ENCODE measurements around the gene ILDR2. TPM values are rescaled to one million over a fixed set of nuclear protein-coding genes. Genes with fewer than 3 reads are reported as not detected.

Gene ILDR2
- polyA plus RNA-seq, 1 experiment: not detected

DNA sequence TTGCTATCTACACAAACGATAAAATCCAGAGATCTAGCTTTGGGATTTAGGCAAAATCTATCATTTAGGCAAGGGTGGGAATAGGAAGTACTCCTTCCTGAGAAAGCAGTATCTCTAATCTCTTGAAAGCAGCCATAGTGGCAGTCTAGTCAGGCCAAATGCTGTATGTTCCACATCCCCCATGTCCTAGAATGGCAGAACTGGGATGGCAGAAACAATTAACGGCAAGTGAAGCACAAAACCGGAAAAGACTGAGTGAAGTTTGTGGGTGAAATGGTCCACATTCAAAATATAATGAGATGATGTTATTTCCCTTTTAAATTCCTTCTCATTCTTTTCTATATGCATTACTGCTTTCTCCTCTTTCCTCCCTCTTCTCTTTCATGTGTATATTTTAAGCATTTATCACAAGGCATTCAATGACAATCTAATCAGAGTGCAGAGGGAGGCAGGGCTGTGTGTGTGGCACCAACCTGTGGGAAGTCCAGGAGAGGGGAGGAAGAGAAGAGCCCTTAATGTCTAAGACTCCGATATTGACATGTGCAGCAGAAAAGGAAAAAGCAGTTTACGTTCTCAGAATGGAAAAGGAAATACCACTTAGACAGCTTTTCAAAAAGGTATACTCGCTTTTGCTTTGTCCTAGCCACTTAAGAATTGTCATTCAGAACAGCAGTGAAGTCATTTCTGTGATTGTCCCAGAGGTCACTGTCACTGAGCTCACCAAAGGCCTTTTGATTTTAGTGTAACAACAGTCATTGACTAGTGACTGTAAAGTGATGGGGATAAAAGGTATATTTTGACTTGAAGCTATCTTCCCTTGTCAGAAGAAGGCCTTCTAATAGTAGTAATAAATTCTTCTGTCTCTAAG is 57.0 kb downstream of the ILDR2 start:
- Histone ChIP-seq H3K4me3 (ENCODE audit: low read depth, low read length) (no peak overlapping the region), H3K36me3 (ENCODE audit: control insufficient read depth, insufficient read depth, low read length) (0 out of 2 replicates have a peak, but pooled peaks cover 1% of the 10 kb centered on the region), H3K27me3 (ENCODE audit: control insufficient read depth, insufficient read depth, low read length) (peaks cover 19% of the 10 kb centered on the region)
- ChIA-PET POLR2A (no interaction called here), CTCF (interaction anchor here (0.6 to 2.0 kb wide), 2 partner anchors 141 to 187 kb away, joined by 4 to 5 read pairs; no protein-coding TSS in a partner anchor)
- DNase-seq (ENCODE audit: low read depth): no peak
- TF ChIP-seq, protein P1, sequence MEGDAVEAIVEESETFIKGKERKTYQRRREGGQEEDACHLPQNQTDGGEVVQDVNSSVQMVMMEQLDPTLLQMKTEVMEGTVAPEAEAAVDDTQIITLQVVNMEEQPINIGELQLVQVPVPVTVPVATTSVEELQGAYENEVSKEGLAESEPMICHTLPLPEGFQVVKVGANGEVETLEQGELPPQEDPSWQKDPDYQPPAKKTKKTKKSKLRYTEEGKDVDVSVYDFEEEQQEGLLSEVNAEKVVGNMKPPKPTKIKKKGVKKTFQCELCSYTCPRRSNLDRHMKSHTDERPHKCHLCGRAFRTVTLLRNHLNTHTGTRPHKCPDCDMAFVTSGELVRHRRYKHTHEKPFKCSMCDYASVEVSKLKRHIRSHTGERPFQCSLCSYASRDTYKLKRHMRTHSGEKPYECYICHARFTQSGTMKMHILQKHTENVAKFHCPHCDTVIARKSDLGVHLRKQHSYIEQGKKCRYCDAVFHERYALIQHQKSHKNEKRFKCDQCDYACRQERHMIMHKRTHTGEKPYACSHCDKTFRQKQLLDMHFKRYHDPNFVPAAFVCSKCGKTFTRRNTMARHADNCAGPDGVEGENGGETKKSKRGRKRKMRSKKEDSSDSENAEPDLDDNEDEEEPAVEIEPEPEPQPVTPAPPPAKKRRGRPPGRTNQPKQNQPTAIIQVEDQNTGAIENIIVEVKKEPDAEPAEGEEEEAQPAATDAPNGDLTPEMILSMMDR (IDR thresholded peaks at IDR 0.05; ENCODE audit: insufficient read depth, low read depth, low read length): no peak

DNA sequence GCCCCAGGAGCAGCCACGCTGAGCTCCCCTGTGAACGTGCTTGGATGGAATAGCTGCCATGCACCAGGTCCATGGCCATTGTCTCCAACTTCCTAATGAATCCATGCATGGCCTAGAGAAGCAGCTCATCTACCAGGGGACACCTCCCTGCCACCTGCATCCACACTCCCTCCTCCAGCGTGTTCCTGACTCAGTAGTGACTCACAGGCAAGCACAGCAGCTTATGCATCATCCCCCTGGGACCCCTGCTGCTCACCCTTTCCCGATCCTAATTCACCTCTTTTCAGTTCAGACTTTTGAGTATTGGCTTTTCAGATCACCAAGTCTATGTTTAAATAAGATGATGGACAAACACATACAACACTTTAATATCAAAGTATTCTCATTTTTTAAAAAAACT is 59.4 kb downstream of the ILDR2 start:
- 0 out of 2 replicates have a peak, but pooled peaks cover 1% of the 10 kb centered on the region for H3K36me3 ChIP-seq (ENCODE audit: control insufficient read depth, insufficient read depth, low read length)
- H3K27me3 ChIP-seq (ENCODE audit: control insufficient read depth, insufficient read depth, low read length): peaks cover 14% of the 10 kb centered on the region
- DNase-seq (ENCODE audit: low read depth): no peak
- CTCF ChIA-PET: interaction anchor here (0.9 to 13.2 kb wide), 3 partner anchors 10 to 142 kb away, joined by 3 to 343 read pairs (median 3); no protein-coding TSS in a partner anchor
- POLR2A ChIA-PET: no interaction called here
- TF ChIP-seq, protein P1 (IDR thresholded peaks at IDR 0.05; ENCODE audit: insufficient read depth, low read depth, low read length): no peak
- no peak overlapping the region for H3K4me3 ChIP-seq (ENCODE audit: low read depth, low read length)

DNA sequence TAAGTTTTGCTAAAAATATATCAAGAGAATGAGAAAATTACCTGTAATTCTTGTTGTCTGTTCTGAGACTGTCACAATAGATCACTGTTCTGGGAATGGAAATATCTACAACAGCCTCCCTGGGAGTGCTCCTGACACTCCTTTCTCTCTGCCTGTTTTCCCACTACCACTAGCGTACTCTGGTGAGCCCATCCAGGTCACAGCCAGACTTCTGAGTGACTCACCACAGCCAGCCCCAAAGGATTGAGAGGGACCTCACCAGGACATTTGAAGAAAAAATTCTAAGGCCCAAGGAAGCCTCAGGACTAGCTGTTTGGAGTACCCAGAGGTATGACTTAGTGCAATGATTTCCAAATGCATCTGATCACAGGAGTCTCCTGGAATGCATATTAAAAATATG is 60.3 kb downstream of the ILDR2 start:
- Histone ChIP-seq H3K27me3 (ENCODE audit: control insufficient read depth, insufficient read depth, low read length) (peaks cover 8% of the 10 kb centered on the region), H3K4me3 (ENCODE audit: low read depth, low read length) (no peak overlapping the region), H3K36me3 (ENCODE audit: control insufficient read depth, insufficient read depth, low read length) (0 out of 2 replicates have a peak, but pooled peaks cover 1% of the 10 kb centered on the region)
- CTCF ChIA-PET: interaction anchor here (13.2 kb wide), 1 partner anchor 143 kb away, joined by 343 read pairs; no protein-coding TSS in a partner anchor
- POLR2A ChIA-PET: no interaction called here
- TF ChIP-seq, protein P1 (IDR thresholded peaks at IDR 0.05; ENCODE audit: insufficient read depth, low read depth, low read length): no peak
- DNase-seq (ENCODE audit: low read depth): no peak

DNA sequence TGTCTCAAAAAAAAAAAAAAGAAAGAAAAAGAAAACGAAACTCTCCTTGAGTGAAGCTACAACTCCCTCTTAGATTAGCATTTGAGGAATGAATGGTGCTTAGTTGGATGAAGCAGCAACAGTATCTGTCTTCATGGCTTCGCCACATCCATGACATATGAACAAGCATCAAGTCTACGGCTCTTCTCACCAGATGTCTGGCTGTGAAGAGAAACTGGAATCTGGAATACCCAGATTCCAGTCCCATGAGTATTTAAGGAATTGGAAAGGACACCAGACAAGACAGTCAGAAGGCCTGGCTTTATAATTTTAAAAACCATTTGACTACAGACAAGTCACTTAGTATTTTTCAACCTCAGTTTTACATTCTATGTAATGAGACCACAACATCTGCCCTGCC is 61.2 kb downstream of the ILDR2 start:
- peaks cover 3% of the 10 kb centered on the region for H3K27me3 ChIP-seq (ENCODE audit: control insufficient read depth, insufficient read depth, low read length)
- POLR2A ChIA-PET: no interaction called here
- CTCF ChIA-PET: interaction anchor here (13.2 kb wide), 1 partner anchor 144 kb away, joined by 343 read pairs; no protein-coding TSS in a partner anchor
- H3K4me3 ChIP-seq (ENCODE audit: low read depth, low read length): no peak overlapping the region
- H3K36me3 ChIP-seq (ENCODE audit: control insufficient read depth, insufficient read depth, low read length): 0 out of 2 replicates have a peak, but pooled peaks cover 1% of the 10 kb centered on the region
- no peak for DNase-seq (ENCODE audit: low read depth)
- TF ChIP-seq, protein P1 (IDR thresholded peaks at IDR 0.05; ENCODE audit: insufficient read depth, low read depth, low read length): no peak

DNA sequence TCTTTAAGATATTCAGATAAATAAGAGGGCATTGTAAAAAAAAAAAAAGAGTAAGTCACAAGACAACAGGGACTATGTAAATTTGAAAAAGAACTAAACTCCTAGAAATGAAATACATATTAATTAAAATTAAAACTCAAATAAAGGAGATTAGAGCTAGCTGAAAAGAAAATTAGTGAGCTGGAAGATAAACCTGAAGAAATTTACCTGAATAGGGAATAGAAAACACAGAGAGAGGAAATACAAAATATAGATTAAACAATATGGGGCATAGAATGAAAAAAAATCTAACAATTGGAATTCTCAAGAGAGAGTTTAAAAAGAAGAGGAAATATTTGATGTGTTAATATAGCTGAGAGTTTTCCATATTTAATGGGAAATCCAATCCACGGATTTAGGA is 63.7 kb downstream of the ILDR2 start:
- TF ChIP-seq, protein P1 (IDR thresholded peaks at IDR 0.05; ENCODE audit: insufficient read depth, low read depth, low read length): no peak
- Histone ChIP-seq H3K4me3 (ENCODE audit: low read depth, low read length) (no peak overlapping the region), H3K27me3 (ENCODE audit: control insufficient read depth, insufficient read depth, low read length) (no peaks in the 10 kb centered on the region), H3K36me3 (ENCODE audit: control insufficient read depth, insufficient read depth, low read length) (no peaks in the 10 kb centered on the region)
- CTCF ChIA-PET: interaction anchor here (2.0 to 13.2 kb wide), 5 partner anchors 10 to 147 kb away, joined by 4 to 343 read pairs (median 9); no protein-coding TSS in a partner anchor
- DNase-seq (ENCODE audit: low read depth): no peak
- POLR2A ChIA-PET: no interaction called here
